WTC11 (cell line): ENCODE data around the gene PNMA8A. TPM values are rescaled to one million over a fixed set of nuclear protein-coding genes. Genes with fewer than 3 reads are reported as not detected.

ENCODE experiments used
- ATAC-seq: fragments of 200-7000 bp; cut with Tn5 transposase; 2 replicates; pipeline ENCODE4 v1.10.0; 2021; ENCODE audit warnings: mild to moderate bottlenecking, moderate library complexity
- CTCF ChIA-PET: fragments of 300-600 bp; sonication (Branson Sonifier 250); formaldehyde crosslinking; loops from one replicate; lab custom pipeline; 2021; ENCODE audit warnings: antibody characterized with exemption; lab: Charles Lee
- POLR2A ChIA-PET: fragments of 350-600 bp; sonication (Branson Sonifier 250); formaldehyde crosslinking; loops from one replicate; lab custom pipeline; 2021; ENCODE audit warnings: antibody characterized with exemption; lab: Charles Lee
- DNase-seq: peaks from one replicate; pipeline ENCODE4 v3.0.0; 2021; ENCODE audit warnings: low spot score
- H3K27ac Mint-ChIP-seq: 2 replicates; pipeline ENCODE4 v1.8.0; 2021; ENCODE audit warnings: mixed read lengths
- H3K27me3 Mint-ChIP-seq: 2 replicates; pipeline ENCODE4 v1.8.0; 2021; ENCODE audit warnings: low read depth, mild to moderate bottlenecking, moderate library complexity, mixed read lengths
- H3K36me3 Mint-ChIP-seq: 2 replicates; pipeline ENCODE4 v1.8.0; 2021; ENCODE audit warnings: mixed read lengths
- H3K4me1 Mint-ChIP-seq: 2 replicates; pipeline ENCODE4 v1.8.0; 2022; ENCODE audit warnings: mixed read lengths
- H3K4me3 Mint-ChIP-seq: 2 replicates; pipeline ENCODE4 v1.8.0; 2021; ENCODE audit warnings: mild to moderate bottlenecking, moderate library complexity, mixed read lengths
- H3K9me3 Mint-ChIP-seq: 2 replicates; pipeline ENCODE4 v1.8.0; 2021; ENCODE audit warnings: mixed read lengths
- CBFB ChIP-seq: sonication (generic); formaldehyde crosslinking; IDR thresholded peaks from 2 replicates; pipeline ENCODE4 v1.8.1; 2022; ENCODE audit warnings: mild to moderate bottlenecking, low read depth, missing genetic modification reagents
- ESRRA ChIP-seq: sonication (generic); formaldehyde crosslinking; IDR thresholded peaks from 2 replicates; pipeline ENCODE4 v1.8.1; 2022; ENCODE audit warnings: mild to moderate bottlenecking, missing genetic modification reagents, borderline replicate concordance
- FOXP1 ChIP-seq: sonication (generic); formaldehyde crosslinking; IDR thresholded peaks from 2 replicates; pipeline ENCODE4 v1.8.0; 2022; ENCODE audit warnings: missing genetic modification reagents, mild to moderate bottlenecking, moderate library complexity, borderline replicate concordance
- GTF2I ChIP-seq: fragments of 250-450 bp; sonication (Bioruptor Pico); conservative IDR thresholded peaks from 2 replicates; pipeline ENCODE4 v1.4.0; 2021; ENCODE audit warnings: mild to moderate bottlenecking
- HMGA2 ChIP-seq: fragments of 250-450 bp; sonication (Bioruptor Pico); IDR thresholded peaks from 2 replicates; pipeline ENCODE4 v1.4.0; 2021; ENCODE audit warnings: mild to moderate bottlenecking, moderate library complexity
- MXD4 ChIP-seq: fragments of 250-450 bp; sonication (Bioruptor Pico); IDR thresholded peaks from 2 replicates; pipeline ENCODE4 v1.8.0; 2021; ENCODE audit warnings: mild to moderate bottlenecking, moderate library complexity, borderline replicate concordance
- MYBL2 ChIP-seq: sonication (generic); formaldehyde crosslinking; IDR thresholded peaks from 2 replicates; pipeline ENCODE4 v1.8.1; 2023; ENCODE audit warnings: mild to moderate bottlenecking, moderate library complexity, missing genetic modification reagents
- ZNF219 ChIP-seq: sonication (generic); formaldehyde crosslinking; IDR thresholded peaks from 2 replicates; pipeline ENCODE4 v1.8.0; 2023; ENCODE audit warnings: missing genetic modification reagents, mild to moderate bottlenecking, borderline replicate concordance
- ZNF232 ChIP-seq: sonication (generic); formaldehyde crosslinking; IDR thresholded peaks from 2 replicates; pipeline ENCODE4 v1.8.0; 2022; ENCODE audit warnings: mild to moderate bottlenecking, missing genetic modification reagents
- ZNF396 ChIP-seq: fragments of 250-450 bp; sonication (Bioruptor Pico); IDR thresholded peaks from 2 replicates; pipeline ENCODE4 v1.8.0; 2021; ENCODE audit warnings: mild to moderate bottlenecking, moderate library complexity, borderline replicate concordance
- total RNA-seq: library from RNA; stranded (reverse); gene quantifications from 3 replicates; pipeline ENCODE4 v1.2.3, GENCODE V29; 2021
- TF ChIP-seq, protein P1 (sequence below): sonication (generic); formaldehyde crosslinking; IDR thresholded peaks from 2 replicates; pipeline ENCODE4 v1.8.0; 2023; ENCODE audit warnings: mild to moderate bottlenecking, missing genetic modification reagents
- TF ChIP-seq, protein P2 (sequence below): fragments of 250-450 bp; sonication (Bioruptor Pico); IDR thresholded peaks from 2 replicates; pipeline ENCODE4 v1.9.0; 2021; ENCODE audit warnings: mild to moderate bottlenecking
- TF ChIP-seq, protein P3 (sequence below): sonication (generic); formaldehyde crosslinking; IDR thresholded peaks from 2 replicates; pipeline ENCODE4 v1.8.0; 2022; ENCODE audit warnings: mild to moderate bottlenecking, missing genetic modification reagents
- TF ChIP-seq, protein P4 (sequence below): fragments of 200-600 bp; IDR thresholded peaks from 2 replicates; pipeline ENCODE4 v1.8.0; 2022; ENCODE audit warnings: antibody characterized with exemption
- TF ChIP-seq, protein P5 (sequence below): sonication (generic); formaldehyde crosslinking; IDR thresholded peaks from 2 replicates; pipeline ENCODE4 v1.8.0; 2022; ENCODE audit warnings: mild to moderate bottlenecking, missing genetic modification reagents
- TF ChIP-seq, protein P6 (sequence below): sonication (generic); formaldehyde crosslinking; IDR thresholded peaks from 2 replicates; pipeline ENCODE4 v1.8.1; 2023; ENCODE audit warnings: mild to moderate bottlenecking, missing genetic modification reagents, moderate library complexity
- TF ChIP-seq, protein P7 (sequence below): sonication (generic); formaldehyde crosslinking; IDR thresholded peaks from 2 replicates; pipeline ENCODE4 v1.8.1; 2022; ENCODE audit warnings: mild to moderate bottlenecking, missing genetic modification reagents, moderate library complexity, borderline replicate concordance
- TF ChIP-seq, protein P8 (sequence below): fragments of 250-450 bp; sonication (Bioruptor Pico); IDR thresholded peaks from 2 replicates; pipeline ENCODE4 v1.9.0; 2021; ENCODE audit warnings: mild to moderate bottlenecking, borderline replicate concordance

Gene PNMA8A
- total RNA-seq, 1 experiment from 2014 or later: 25.4 TPM

DNA sequence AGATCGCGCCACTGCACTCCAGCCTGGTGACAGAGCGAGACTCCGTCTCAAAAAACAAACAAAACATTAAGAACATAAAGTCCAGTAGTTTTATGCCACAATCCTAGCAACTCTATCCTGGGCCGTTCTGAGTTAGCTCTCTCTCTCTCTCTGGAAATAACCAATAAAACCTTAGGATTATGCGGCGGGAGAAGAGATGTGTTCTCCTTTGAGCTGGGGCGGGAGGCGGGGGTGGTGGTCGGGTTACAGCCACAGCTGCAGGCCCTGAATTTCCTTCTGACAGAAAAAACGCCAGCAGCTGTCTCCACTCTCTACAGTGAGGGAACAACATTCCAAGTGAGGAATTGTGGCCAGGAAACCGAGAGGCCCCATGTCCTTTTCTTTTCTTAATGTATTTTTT, 9.1 kb upstream of the PNMA8A start (continued):
- TF ChIP-seq, protein P1, sequence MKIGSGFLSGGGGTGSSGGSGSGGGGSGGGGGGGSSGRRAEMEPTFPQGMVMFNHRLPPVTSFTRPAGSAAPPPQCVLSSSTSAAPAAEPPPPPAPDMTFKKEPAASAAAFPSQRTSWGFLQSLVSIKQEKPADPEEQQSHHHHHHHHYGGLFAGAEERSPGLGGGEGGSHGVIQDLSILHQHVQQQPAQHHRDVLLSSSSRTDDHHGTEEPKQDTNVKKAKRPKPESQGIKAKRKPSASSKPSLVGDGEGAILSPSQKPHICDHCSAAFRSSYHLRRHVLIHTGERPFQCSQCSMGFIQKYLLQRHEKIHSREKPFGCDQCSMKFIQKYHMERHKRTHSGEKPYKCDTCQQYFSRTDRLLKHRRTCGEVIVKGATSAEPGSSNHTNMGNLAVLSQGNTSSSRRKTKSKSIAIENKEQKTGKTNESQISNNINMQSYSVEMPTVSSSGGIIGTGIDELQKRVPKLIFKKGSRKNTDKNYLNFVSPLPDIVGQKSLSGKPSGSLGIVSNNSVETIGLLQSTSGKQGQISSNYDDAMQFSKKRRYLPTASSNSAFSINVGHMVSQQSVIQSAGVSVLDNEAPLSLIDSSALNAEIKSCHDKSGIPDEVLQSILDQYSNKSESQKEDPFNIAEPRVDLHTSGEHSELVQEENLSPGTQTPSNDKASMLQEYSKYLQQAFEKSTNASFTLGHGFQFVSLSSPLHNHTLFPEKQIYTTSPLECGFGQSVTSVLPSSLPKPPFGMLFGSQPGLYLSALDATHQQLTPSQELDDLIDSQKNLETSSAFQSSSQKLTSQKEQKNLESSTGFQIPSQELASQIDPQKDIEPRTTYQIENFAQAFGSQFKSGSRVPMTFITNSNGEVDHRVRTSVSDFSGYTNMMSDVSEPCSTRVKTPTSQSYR (CRISPR knock-in tag): no peak
- TF ChIP-seq, protein P2, sequence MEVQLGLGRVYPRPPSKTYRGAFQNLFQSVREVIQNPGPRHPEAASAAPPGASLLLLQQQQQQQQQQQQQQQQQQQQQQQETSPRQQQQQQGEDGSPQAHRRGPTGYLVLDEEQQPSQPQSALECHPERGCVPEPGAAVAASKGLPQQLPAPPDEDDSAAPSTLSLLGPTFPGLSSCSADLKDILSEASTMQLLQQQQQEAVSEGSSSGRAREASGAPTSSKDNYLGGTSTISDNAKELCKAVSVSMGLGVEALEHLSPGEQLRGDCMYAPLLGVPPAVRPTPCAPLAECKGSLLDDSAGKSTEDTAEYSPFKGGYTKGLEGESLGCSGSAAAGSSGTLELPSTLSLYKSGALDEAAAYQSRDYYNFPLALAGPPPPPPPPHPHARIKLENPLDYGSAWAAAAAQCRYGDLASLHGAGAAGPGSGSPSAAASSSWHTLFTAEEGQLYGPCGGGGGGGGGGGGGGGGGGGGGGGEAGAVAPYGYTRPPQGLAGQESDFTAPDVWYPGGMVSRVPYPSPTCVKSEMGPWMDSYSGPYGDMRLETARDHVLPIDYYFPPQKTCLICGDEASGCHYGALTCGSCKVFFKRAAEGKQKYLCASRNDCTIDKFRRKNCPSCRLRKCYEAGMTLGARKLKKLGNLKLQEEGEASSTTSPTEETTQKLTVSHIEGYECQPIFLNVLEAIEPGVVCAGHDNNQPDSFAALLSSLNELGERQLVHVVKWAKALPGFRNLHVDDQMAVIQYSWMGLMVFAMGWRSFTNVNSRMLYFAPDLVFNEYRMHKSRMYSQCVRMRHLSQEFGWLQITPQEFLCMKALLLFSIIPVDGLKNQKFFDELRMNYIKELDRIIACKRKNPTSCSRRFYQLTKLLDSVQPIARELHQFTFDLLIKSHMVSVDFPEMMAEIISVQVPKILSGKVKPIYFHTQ (CRISPR knock-in tag): no peak
- no peak for TF ChIP-seq FOXP1 (CRISPR knock-in tag)
- TF ChIP-seq, protein P3, sequence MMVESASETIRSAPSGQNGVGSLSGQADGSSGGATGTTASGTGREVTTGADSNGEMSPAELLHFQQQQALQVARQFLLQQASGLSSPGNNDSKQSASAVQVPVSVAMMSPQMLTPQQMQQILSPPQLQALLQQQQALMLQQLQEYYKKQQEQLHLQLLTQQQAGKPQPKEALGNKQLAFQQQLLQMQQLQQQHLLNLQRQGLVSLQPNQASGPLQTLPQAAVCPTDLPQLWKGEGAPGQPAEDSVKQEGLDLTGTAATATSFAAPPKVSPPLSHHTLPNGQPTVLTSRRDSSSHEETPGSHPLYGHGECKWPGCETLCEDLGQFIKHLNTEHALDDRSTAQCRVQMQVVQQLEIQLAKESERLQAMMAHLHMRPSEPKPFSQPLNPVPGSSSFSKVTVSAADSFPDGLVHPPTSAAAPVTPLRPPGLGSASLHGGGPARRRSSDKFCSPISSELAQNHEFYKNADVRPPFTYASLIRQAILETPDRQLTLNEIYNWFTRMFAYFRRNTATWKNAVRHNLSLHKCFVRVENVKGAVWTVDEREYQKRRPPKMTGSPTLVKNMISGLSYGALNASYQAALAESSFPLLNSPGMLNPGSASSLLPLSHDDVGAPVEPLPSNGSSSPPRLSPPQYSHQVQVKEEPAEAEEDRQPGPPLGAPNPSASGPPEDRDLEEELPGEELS (CRISPR knock-in tag): no peak
- TF ChIP-seq, protein P4, sequence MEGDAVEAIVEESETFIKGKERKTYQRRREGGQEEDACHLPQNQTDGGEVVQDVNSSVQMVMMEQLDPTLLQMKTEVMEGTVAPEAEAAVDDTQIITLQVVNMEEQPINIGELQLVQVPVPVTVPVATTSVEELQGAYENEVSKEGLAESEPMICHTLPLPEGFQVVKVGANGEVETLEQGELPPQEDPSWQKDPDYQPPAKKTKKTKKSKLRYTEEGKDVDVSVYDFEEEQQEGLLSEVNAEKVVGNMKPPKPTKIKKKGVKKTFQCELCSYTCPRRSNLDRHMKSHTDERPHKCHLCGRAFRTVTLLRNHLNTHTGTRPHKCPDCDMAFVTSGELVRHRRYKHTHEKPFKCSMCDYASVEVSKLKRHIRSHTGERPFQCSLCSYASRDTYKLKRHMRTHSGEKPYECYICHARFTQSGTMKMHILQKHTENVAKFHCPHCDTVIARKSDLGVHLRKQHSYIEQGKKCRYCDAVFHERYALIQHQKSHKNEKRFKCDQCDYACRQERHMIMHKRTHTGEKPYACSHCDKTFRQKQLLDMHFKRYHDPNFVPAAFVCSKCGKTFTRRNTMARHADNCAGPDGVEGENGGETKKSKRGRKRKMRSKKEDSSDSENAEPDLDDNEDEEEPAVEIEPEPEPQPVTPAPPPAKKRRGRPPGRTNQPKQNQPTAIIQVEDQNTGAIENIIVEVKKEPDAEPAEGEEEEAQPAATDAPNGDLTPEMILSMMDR: no peak
- no peak for TF ChIP-seq ZNF232 (CRISPR knock-in tag)
- TF ChIP-seq, protein P5, sequence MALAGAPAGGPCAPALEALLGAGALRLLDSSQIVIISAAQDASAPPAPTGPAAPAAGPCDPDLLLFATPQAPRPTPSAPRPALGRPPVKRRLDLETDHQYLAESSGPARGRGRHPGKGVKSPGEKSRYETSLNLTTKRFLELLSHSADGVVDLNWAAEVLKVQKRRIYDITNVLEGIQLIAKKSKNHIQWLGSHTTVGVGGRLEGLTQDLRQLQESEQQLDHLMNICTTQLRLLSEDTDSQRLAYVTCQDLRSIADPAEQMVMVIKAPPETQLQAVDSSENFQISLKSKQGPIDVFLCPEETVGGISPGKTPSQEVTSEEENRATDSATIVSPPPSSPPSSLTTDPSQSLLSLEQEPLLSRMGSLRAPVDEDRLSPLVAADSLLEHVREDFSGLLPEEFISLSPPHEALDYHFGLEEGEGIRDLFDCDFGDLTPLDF (CRISPR knock-in tag): no peak

DNA sequence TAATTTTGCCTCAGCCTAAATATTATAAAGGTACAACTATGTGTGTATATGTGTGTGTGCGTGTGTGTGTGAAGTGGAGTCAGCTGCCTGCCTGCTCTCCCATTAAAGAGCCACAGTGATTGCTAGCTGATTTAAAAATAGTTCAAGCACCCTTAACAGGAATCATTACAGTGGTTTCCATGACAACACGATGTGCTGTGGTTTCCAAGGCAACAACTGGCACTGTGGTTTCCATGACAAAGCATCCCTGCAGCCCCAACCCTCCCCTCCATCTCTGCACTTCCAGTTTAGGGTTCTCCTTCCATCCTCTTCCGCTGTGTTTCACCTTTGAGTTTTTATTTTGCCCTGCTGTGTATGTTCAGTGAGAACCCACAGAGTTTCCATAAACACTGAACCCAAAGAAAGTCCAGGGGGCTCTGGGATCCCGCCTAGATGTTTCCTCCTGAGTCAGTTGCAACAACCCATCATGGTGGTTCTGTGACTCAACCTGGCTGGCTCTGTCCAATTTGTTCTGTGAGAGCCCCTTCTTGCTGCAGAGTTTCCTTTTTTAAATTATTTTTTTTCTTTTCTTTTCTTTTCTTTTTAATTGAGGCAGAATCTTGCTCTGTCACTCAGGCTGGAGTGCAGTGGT, 7.1 kb upstream of the PNMA8A start:
- ChIA-PET POLR2A (no interaction called here), CTCF (interaction anchor here (0.6 to 1.2 kb wide), 3 partner anchors 9 to 238 kb away, joined by 3 to 4 read pairs (median 3); partner anchors contain the start of gene PRKD2)
- ATAC-seq (peak; percentile 76), DNase-seq (peak; percentile 60)
- H3K27ac Mint-ChIP-seq: no peak overlapping the region
- peaks cover 10% of the 10 kb centered on the region for H3K27me3 Mint-ChIP-seq
- no peaks in the 10 kb centered on the region for H3K36me3 Mint-ChIP-seq
- peaks cover 21% of the 10 kb centered on the region for H3K4me1 Mint-ChIP-seq
- H3K9me3 Mint-ChIP-seq: no peaks in the 10 kb centered on the region
- H3K4me3 Mint-ChIP-seq: no peak overlapping the region
- no peak for TF ChIP-seq GTF2I (CRISPR knock-in tag)
- TF ChIP-seq ESRRA (CRISPR knock-in tag): no peak
- TF ChIP-seq ZNF396 (CRISPR knock-in tag): no peak
- TF ChIP-seq, protein P6, sequence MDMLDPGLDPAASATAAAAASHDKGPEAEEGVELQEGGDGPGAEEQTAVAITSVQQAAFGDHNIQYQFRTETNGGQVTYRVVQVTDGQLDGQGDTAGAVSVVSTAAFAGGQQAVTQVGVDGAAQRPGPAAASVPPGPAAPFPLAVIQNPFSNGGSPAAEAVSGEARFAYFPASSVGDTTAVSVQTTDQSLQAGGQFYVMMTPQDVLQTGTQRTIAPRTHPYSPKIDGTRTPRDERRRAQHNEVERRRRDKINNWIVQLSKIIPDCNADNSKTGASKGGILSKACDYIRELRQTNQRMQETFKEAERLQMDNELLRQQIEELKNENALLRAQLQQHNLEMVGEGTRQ (CRISPR knock-in tag): no peak
- TF ChIP-seq, protein P7, sequence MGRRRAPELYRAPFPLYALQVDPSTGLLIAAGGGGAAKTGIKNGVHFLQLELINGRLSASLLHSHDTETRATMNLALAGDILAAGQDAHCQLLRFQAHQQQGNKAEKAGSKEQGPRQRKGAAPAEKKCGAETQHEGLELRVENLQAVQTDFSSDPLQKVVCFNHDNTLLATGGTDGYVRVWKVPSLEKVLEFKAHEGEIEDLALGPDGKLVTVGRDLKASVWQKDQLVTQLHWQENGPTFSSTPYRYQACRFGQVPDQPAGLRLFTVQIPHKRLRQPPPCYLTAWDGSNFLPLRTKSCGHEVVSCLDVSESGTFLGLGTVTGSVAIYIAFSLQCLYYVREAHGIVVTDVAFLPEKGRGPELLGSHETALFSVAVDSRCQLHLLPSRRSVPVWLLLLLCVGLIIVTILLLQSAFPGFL (CRISPR knock-in tag): no peak
- TF ChIP-seq, protein P8, sequence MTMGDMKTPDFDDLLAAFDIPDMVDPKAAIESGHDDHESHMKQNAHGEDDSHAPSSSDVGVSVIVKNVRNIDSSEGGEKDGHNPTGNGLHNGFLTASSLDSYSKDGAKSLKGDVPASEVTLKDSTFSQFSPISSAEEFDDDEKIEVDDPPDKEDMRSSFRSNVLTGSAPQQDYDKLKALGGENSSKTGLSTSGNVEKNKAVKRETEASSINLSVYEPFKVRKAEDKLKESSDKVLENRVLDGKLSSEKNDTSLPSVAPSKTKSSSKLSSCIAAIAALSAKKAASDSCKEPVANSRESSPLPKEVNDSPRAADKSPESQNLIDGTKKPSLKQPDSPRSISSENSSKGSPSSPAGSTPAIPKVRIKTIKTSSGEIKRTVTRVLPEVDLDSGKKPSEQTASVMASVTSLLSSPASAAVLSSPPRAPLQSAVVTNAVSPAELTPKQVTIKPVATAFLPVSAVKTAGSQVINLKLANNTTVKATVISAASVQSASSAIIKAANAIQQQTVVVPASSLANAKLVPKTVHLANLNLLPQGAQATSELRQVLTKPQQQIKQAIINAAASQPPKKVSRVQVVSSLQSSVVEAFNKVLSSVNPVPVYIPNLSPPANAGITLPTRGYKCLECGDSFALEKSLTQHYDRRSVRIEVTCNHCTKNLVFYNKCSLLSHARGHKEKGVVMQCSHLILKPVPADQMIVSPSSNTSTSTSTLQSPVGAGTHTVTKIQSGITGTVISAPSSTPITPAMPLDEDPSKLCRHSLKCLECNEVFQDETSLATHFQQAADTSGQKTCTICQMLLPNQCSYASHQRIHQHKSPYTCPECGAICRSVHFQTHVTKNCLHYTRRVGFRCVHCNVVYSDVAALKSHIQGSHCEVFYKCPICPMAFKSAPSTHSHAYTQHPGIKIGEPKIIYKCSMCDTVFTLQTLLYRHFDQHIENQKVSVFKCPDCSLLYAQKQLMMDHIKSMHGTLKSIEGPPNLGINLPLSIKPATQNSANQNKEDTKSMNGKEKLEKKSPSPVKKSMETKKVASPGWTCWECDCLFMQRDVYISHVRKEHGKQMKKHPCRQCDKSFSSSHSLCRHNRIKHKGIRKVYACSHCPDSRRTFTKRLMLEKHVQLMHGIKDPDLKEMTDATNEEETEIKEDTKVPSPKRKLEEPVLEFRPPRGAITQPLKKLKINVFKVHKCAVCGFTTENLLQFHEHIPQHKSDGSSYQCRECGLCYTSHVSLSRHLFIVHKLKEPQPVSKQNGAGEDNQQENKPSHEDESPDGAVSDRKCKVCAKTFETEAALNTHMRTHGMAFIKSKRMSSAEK: no peak
- TF ChIP-seq MYBL2 (CRISPR knock-in tag): no peak
- no peak for TF ChIP-seq CBFB
- no peak for TF ChIP-seq ZNF219
- no peak for TF ChIP-seq MXD4
- no peak for TF ChIP-seq HMGA2 (CRISPR knock-in tag)
